HT-29 (cell line): ENCODE results near the gene FCHSD1. TPM values are rescaled to one million over a fixed set of nuclear protein-coding genes. Genes with fewer than 3 reads are reported as not detected.

ENCODE experiments used
- DNase-seq: peaks from one replicate; pipeline ENCODE4 v3.0.0-alpha.2; 2015; ENCODE audit warnings: low spot score
- total RNA-seq: library from RNA; depleted of rRNA; stranded (reverse); fragments of >200 nt; shearing (Covaris generic); gene quantifications from 2 replicates; pipeline ENCODE4 v1.2.3, GENCODE V29; 2014; rRNA removed

The FCHSD1 gene
- 24.3 and 30.6 TPM in 2 replicates for total RNA-seq

GRCh38 chr5:141650851-141651727, at the start of gene FCHSD1:
Gene FCHSD1, minus strand, starts transcription at chr5:141651418. Its CDS starts 50 bp downstream, at chr5:141651368.
- DNase-seq = peak; percentile 83

- no peak for DNase-seq
These were observed 46.4 kb upstream of the FCHSD1 start for GRCh38 chr5:141697586-141697985.

GRCh38 chr5:141696431-141696830, 45.2 kb upstream of the FCHSD1 start:
- no peak for DNase-seq

GRCh38 chr5:141695627-141696215, 44.5 kb upstream of the FCHSD1 start:
- DNase-seq = no peak

GRCh38 chr5:141694479-141694878, 43.3 kb upstream of the FCHSD1 start:
- no peak for DNase-seq

GRCh38 chr5:141692919-141693725, 41.9 kb upstream of the FCHSD1 start:
- DNase-seq = peak; percentile 47

GRCh38 chr5:141692533-141692888, 41.3 kb upstream of the FCHSD1 start:
- DNase-seq = no peak

GRCh38 chr5:141691867-141692532, 40.8 kb upstream of the FCHSD1 start:
- DNase-seq = peak; percentile 89

GRCh38 chr5:141691286-141691866, 40.2 kb upstream of the FCHSD1 start:
- DNase-seq = no peak

GRCh38 chr5:141686648-141687416, 35.6 kb upstream of the FCHSD1 start:
- DNase-seq = no peak

- DNase-seq = no peak
These were observed 34.4 kb upstream of the FCHSD1 start for GRCh38 chr5:141685591-141685990.

- no peak for DNase-seq
These were observed 32.5 kb upstream of the FCHSD1 start for GRCh38 chr5:141683596-141684141.

GRCh38 chr5:141681695-141682641, 30.8 kb upstream of the FCHSD1 start, which contains the start of gene ARAP3:
Gene ARAP3, minus strand, starts transcription at chr5:141682230. Its CDS starts 1,744 bp downstream, at chr5:141680486.
- peak; percentile 31 for DNase-seq

- DNase-seq = no peak
These were observed 30.1 kb upstream of the FCHSD1 start for GRCh38 chr5:141681295-141681694.

GRCh38 chr5:141680751-141681201, 29.6 kb upstream of the FCHSD1 start:
- DNase-seq = no peak

- DNase-seq = no peak
These were observed 29.0 kb upstream of the FCHSD1 start for GRCh38 chr5:141680178-141680577.

GRCh38 chr5:141677415-141677814, 26.2 kb upstream of the FCHSD1 start:
- peak; percentile 9 for DNase-seq

- DNase-seq = no peak
These were observed 24.5 kb upstream of the FCHSD1 start for GRCh38 chr5:141675672-141676071.

GRCh38 chr5:141674747-141675146, 23.5 kb upstream of the FCHSD1 start:
- DNase-seq = no peak
